HG02588 (cell line): ENCODE data around the gene CILP2.
A peak's percentile ranks its signal among the peaks of the same experiment; 100 is the strongest.

Experiments used
- ATAC-seq: cut with Tn5 transposase; IDR thresholded peaks from one replicate; pipeline ENCODE4 v1.9.1; 2021; ENCODE audit warnings: mild to moderate bottlenecking, moderate library complexity; ENCODE audit not compliant: unreplicated experiment

The CILP2 gene

GRCh38 chr19:19505669-19506326 is 32.3 kb upstream of the CILP2 start:
- ATAC-seq = no peak

GRCh38 chr19:19506592-19506991 is 31.5 kb upstream of the CILP2 start:
- no peak for ATAC-seq

- no peak for ATAC-seq
Observed at GRCh38 chr19:19507354-19507753, 30.7 kb upstream of the CILP2 start.

- no peak for ATAC-seq
Observed at GRCh38 chr19:19508217-19508616, 29.8 kb upstream of the CILP2 start.

GRCh38 chr19:19510432-19510831 is 27.6 kb upstream of the CILP2 start:
- no peak for ATAC-seq

DNA sequence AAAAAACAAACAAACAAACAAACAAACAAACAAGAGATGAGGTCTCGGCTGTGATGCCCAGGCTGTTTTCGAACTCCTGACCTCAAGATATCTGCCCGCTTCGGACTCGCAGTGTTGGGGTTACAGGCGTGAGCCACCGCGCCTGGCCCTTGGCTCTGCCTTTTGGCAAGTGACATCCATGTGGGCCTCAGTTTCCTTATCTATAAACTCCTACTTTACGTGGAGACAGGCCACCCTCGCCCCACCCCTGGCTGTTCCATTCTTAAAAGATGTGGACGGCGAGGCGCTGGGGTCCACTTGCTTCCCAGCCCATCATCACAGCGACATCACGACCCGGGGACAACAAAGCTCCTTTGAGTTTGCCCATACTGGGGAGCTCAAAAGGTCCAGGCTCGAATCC is 24.4 kb upstream of the CILP2 start:
- no peak for ATAC-seq

DNA sequence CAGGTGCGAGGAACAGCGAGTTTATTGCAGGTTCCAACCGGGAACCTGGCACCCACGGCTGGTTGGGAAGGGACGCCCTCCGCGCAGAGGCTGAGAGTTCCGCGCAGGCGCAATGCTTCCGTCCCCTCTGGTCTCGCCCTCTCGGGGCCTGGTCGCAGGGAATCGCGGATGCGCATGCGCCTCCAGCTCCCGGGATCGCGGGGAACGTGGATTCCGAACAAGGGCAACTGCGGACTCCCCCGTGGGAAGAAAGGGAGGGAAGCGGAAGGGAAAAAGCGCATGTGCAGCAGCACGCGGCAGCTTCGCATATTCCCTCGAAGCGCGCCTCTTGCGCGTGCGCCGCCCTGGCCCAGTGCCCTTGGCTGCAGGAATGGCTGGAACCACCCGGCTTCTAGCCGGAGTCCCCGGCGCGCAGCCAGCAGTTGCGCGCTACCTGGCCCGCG is 23.8 kb upstream of the CILP2 start:
- no peak for ATAC-seq

- ATAC-seq = no peak
Observed at GRCh38 chr19:19514881-19515641, 23.0 kb upstream of the CILP2 start, which contains the start of gene TSSK6. Gene TSSK6, minus strand, starts transcription at chr19:19515548. Its CDS starts 121 bp downstream, at chr19:19515427.

- peak; percentile 87 for ATAC-seq
Observed at GRCh38 chr19:19515642-19516519, 22.2 kb upstream of the CILP2 start, which contains the start of gene NDUFA13. Gene NDUFA13, plus strand, starts transcription at chr19:19516225. Its CDS starts 14 bp downstream, at chr19:19516239.

- no peak for ATAC-seq
Observed at GRCh38 chr19:19517235-19517619, 20.8 kb upstream of the CILP2 start.

- ATAC-seq = no peak
Observed at GRCh38 chr19:19520989-19521388, 17.1 kb upstream of the CILP2 start.

DNA sequence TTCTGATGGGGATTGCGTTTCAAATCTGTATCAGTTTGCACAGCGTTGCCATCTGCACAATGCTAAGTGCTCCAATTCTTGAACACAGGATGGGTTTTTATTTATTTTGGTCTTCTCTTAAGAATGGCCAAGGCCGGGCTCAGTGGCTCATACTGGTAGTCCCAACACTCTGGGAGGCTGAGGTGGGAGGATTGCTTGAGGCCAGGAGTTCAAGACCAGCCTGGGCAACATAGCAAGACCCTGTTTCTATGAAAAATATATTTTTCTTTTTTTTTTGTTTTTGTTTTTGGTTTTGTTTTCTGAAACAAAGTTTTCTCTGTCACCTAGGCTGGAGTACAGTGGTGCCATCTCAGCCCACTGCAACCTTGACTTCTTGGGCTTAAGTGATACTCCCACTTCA is 14.9 kb upstream of the CILP2 start:
- no peak for ATAC-seq

DNA sequence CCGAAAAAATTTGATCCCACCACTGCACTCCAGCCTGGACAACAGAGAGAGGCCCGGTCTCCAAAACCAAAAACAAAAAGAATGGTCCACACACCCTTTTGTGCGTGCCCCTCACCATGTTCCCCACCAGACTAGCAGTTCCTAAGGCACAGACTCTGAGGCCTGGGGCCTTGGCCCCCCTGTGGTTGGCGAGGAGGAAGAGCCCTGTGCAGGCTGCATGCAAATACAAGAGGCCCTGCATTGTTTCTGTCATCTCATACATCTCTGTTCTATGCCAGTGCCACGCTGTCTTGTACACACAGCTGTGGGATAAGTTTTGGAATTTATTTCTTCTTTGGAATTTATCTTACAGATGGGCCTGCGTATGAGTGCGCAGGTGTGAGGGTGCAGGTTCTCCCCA is 14.0 kb upstream of the CILP2 start:
- ATAC-seq = no peak

DNA sequence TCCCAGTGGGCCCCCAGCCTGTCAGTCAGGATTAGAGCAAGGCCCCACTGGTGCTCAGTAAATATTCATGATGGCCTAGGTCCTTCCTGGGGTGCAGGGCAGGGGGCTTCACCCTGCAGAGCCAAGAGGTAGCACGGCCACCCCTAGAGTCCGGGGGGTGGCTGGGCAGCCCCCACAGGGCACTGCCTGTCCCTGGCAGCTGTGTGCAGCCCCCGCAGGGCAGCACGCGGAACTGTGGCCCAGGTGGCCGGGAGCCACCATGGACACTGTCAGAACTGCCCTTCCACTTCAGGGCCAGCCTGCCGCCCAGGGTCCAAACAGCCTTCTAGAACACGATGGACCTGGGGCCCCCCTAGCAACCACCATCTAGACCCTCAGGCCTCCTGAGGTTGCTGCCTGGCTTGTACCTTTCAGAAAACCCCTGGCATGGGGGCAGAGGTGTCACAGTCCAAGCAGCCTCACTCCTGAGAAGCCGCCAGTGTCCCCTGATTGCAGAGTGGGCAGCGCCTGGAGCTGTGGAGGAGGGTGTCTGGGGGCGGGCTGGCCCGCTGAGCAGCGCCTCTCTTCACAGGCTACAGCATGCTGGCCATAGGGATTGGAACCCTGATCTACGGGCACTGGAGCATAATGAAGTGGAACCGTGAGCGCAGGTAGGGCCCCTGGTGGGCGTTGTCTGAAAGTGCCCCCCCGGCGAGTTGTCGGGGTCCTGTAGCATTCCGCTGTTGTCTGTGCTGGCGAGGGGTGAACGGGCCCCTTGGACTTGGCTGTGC is 12.3 kb upstream of the CILP2 start:
- no peak for ATAC-seq

GRCh38 chr19:19526581-19527370 is 11.3 kb upstream of the CILP2 start:
- ATAC-seq = no peak

GRCh38 chr19:19527371-19527656 is 10.8 kb upstream of the CILP2 start:
- ATAC-seq = no peak

DNA sequence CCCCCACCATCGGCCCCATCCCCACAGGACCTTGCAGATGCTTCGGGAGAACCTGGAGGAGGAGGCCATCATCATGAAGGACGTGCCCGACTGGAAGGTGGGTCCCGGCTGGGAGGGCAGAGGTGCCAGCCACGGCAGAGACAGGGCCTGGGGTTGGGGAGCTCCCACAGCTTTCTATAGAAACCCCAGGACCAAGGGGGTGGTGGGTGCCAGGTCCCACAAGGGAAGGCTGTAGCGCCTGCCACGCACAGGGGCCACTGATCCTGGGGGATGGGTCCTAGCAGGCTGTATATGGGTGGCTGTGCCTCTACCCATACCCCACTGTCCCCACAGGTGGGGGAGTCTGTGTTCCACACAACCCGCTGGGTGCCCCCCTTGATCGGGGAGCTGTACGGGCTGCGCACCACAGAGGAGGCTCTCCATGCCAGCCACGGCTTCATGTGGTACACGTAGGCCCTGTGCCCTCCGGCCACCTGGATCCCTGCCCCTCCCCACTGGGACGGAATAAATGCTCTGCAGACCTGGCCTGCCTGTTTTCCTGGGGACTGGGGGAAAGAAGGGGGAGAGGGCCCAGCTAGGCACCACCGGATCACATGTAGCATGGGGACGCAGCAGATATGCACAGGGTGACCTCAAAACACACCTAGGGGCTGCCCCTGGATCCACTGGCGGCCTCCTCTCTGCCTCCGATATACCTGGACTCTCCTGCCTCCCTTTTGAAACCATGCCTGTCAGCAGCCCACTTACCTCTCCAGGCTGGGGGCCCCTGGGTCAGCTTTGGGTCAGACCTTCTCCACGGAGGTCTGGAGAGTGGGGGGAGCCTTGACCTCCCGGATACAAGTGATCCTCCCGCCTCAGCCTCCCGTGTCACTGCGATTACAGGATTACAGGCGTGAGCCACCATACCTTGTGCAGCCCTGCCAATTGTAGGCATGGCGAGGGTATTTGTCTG is 10.1 kb upstream of the CILP2 start:
- no peak for ATAC-seq

DNA sequence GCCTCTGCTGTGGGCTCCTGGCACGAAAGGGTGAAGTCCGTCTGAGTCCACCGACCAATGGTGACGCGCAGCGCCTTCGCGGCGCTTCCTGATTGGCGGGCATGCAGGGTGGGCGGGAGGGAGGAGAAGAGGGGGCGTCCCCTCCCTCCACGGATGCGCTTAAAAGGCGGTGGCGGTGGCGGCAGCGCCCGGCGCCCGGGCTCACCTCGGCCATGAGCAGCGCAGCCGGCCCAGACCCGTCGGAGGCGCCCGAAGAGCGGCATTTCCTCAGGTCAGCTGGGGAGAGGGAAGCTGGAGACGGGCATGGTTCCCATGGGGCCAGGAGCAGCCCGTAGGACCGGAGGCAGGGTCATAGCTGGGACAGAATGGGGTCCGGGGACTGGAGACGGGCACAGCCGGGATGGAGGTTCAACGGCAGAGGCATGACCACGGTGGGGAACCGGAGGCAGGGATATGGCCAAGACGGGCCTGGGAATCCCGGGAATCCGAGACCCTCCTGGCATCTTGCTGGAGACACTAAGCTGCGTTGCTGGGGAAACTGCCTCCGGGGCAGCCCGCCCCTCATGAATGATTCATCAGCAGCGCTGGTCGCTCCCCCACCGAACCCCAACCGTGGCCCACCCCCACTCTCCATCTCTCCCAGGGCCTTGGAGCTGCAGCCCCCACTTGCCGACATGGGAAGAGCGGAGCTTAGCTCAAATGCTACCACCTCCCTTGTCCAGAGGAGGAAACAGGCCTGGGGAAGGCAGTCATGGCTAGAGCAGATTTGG is 9.2 kb upstream of the CILP2 start, which contains the start of gene YJEFN3:
Gene YJEFN3, plus strand, starts transcription at position 191 of the 770 bp plus-strand sequence. Its CDS starts 22 bp downstream, at position 213.
- no peak for ATAC-seq
